Suprapubic skin (tissue), 4 donors: Measurements from ENCODE around the gene STARD10.

ENCODE experiments used
- CTCF ChIP-seq, 2 donors: fragments of 200-600 bp in 1 of 2; fragments of 450-650 bp in 1 of 2; sonication (generic) in 1 of 2; IDR thresholded peaks; one replicate each; pipeline ENCODE4 v1.5.1; 2016 to 2019; ENCODE audit warnings: antibody characterized with exemption in 2 of 2, mild to moderate bottlenecking in 1 of 2, moderate library complexity in 1 of 2
- EP300 ChIP-seq: sonication (generic); formaldehyde crosslinking; IDR thresholded peaks from one replicate; pipeline ENCODE4 v1.6.1; 2017; ENCODE audit warnings: antibody characterized with exemption
- POLR2A ChIP-seq, 2 donors: fragments of 450-650 bp; IDR thresholded peaks; one replicate each; pipeline ENCODE4 v1.6.1; 2017; ENCODE audit warnings: antibody characterized with exemption in 2 of 2, mild to moderate bottlenecking in 2 of 2, moderate library complexity in 2 of 2
- POLR2AphosphoS5 ChIP-seq, 3 donors: sonication (generic); formaldehyde crosslinking; IDR thresholded peaks; one replicate each; pipeline ENCODE4 v1.6.1; 2017; ENCODE audit warnings: antibody characterized with exemption in 3 of 3

- TF ChIP-seq CTCF (IDR thresholded peaks at IDR 0.05), result no peak
- TF ChIP-seq POLR2A (IDR thresholded peaks at IDR 0.05), result no peak
- TF ChIP-seq POLR2AphosphoS5 (IDR thresholded peaks at IDR 0.05), result no peak
- no peak for TF ChIP-seq EP300
Measured at GRCh38 chr11:72775288-72776110, 18.3 kb downstream of the STARD10 start.
